HepG2 (cell line): ENCODE results near the gene ZNF248. TPM values are rescaled to one million over a fixed set of nuclear protein-coding genes. Genes with fewer than 3 reads are reported as not detected.

Source experiments
- AFF4 ChIP-seq: sonication (generic); formaldehyde crosslinking; IDR thresholded peaks from 2 replicates; pipeline ENCODE4 v1.4.0; 2020; ENCODE audit warnings: missing genetic modification reagents
- ARID3A ChIP-seq: IDR thresholded peaks from 2 replicates; pipeline ENCODE4 v1.6.1; 2012; ENCODE audit warnings: low read depth, low read length, improper control_type of control experiment
- FOXP1 ChIP-seq, 2 experiments: fragments of 450-650 bp in 1 of 2; IDR thresholded peaks; 2 replicates each; pipeline ENCODE4 v1.6.1; 2017 to 2018; ENCODE audit warnings: antibody characterized with exemption in 1 of 2
- HNF4G ChIP-seq, 2 experiments: sonication (generic) in 1 of 2; formaldehyde crosslinking in 1 of 2; IDR thresholded peaks; 2 replicates each; pipeline versions ENCODE4 v1.4.0 to v1.6.1; 2011 to 2020; ENCODE audit warnings: borderline replicate concordance in 2 of 2, low read depth in 2 of 2, mild to moderate bottlenecking in 2 of 2, low read length in 1 of 2, missing genetic modification reagents in 1 of 2, moderate library complexity in 1 of 2
- MAFK ChIP-seq, 2 experiments: IDR thresholded peaks in 1 of 2; conservative IDR thresholded peaks in 1 of 2; 2 replicates each; pipeline ENCODE4 v1.6.1; 2011; ENCODE audit warnings: improper control_type of control experiment in 2 of 2, low read length in 2 of 2
- MLX ChIP-seq: IDR thresholded peaks from 2 replicates; pipeline ENCODE4 v1.6.1; 2016
- PBX3 ChIP-seq: sonication (generic); formaldehyde crosslinking; IDR thresholded peaks from 2 replicates; pipeline ENCODE4 v1.8.1; 2023; ENCODE audit warnings: missing genetic modification reagents, inconsistent platforms, borderline replicate concordance
- POLR2AphosphoS5 ChIP-seq: IDR thresholded peaks from 2 replicates; pipeline ENCODE4 v1.6.1; 2012; ENCODE audit warnings: low read depth, low read length
- RCOR2 ChIP-seq: IDR thresholded peaks from 2 replicates; pipeline ENCODE4 v1.6.1; 2016; ENCODE audit warnings: missing biosample characterization, missing genetic modification reagents
- SOX6 ChIP-seq, 2 experiments: fragments of 450-650 bp in 1 of 2; sonication (generic) in 1 of 2; formaldehyde crosslinking in 1 of 2; IDR thresholded peaks; 2 replicates each; pipeline versions ENCODE4 v1.4.0 to v1.6.1; 2017 to 2020; ENCODE audit warnings: antibody characterized with exemption in 1 of 2, mild to moderate bottlenecking in 1 of 2, missing genetic modification reagents in 1 of 2
- TBX3 ChIP-seq: fragments of 450-650 bp; IDR thresholded peaks from 2 replicates; pipeline ENCODE4 v1.6.1; 2017; ENCODE audit warnings: antibody characterized with exemption, mild to moderate bottlenecking, inconsistent platforms, borderline replicate concordance
- TGIF2 ChIP-seq: IDR thresholded peaks from 2 replicates; pipeline ENCODE4 v1.6.1; 2016; ENCODE audit warnings: control low read depth, missing compliant biosample characterization
- USF2 ChIP-seq, 2 experiments: sonication (generic) in 1 of 2; formaldehyde crosslinking in 1 of 2; IDR thresholded peaks; 2 replicates each; pipeline versions ENCODE4 v1.5.1 to v1.6.1; 2011 to 2020; ENCODE audit warnings: borderline replicate concordance in 1 of 2, low read depth in 1 of 2, low read length in 1 of 2, mild to moderate bottlenecking in 1 of 2, missing genetic modification reagents in 1 of 2, moderate library complexity in 1 of 2
- XBP1 ChIP-seq: sonication (generic); formaldehyde crosslinking; IDR thresholded peaks from 2 replicates; pipeline ENCODE4 v1.5.0; 2020; ENCODE audit warnings: missing genetic modification reagents
- ZFAT ChIP-seq: sonication (generic); formaldehyde crosslinking; conservative IDR thresholded peaks from 2 replicates; pipeline ENCODE4 v1.8.1; 2023; ENCODE audit warnings: missing genetic modification reagents, inconsistent platforms
- ZNF337 ChIP-seq: sonication (generic); formaldehyde crosslinking; IDR thresholded peaks from 2 replicates; pipeline ENCODE4 v1.5.1; 2020; ENCODE audit warnings: missing genetic modification reagents, low read depth, mild to moderate bottlenecking, borderline replicate concordance
- polyA plus RNA-seq, 8 experiments: library from polyadenylated mRNA; depleted of rRNA in 3 of 8; stranded (reverse) in 7 of 8; unstranded in 1 of 8; fragments of >200 nt; fragmentation: Illumina TruSeq in 4 of 8; extraction: Trizol in 4 of 8; gene quantifications; 2 replicates each; pipeline versions ENCODE4 v1.2.1 to v1.2.3, GENCODE V29; 2011 to 2016; ENCODE audit warnings: low read depth in 4 of 8, missing spikeins in 1 of 8, mixed read lengths in 1 of 8; ENCODE audit not compliant: insufficient read depth in 1 of 8
- total RNA-seq, 5 experiments: library from RNA; depleted of rRNA; stranded (reverse); fragments of >200 nt; fragmentation: Illumina TruSeq; extraction: Trizol; gene quantifications; 2 replicates each; pipeline ENCODE4 v1.2.3, GENCODE V29; 2016; ENCODE audit warnings: low read depth in 1 of 5

Gene ZNF248
- total and polyA plus RNA-seq, 2 of the 13 experiments (the other 11 are each of a cell fraction or from before 2014, with no cell fraction given) = 12.8 to 13.3 TPM

GRCh38 chr10:37857287-37858211, at the start of gene ZNF248 (continued):
- TF ChIP-seq ARID3A = no peak
- no peak for TF ChIP-seq USF2 (IDR thresholded peaks at IDR 0.05; ENCODE audit: low read depth, low read length)
- TF ChIP-seq USF2 (CRISPR knock-in tag; IDR thresholded peaks at IDR 0.05; ENCODE audit: borderline replicate concordance) = no peak
- no peak; the same call in 1 of the 2 replicates for TF ChIP-seq ZFAT (CRISPR knock-in tag)
- TF ChIP-seq TGIF2 (CRISPR knock-in tag) = peak; percentile 68
- no peak for TF ChIP-seq HNF4G (IDR thresholded peaks at IDR 0.05; ENCODE audit: borderline replicate concordance, low read depth, low read length)
- peak; percentile 78 for TF ChIP-seq HNF4G (CRISPR knock-in tag; IDR thresholded peaks at IDR 0.05; ENCODE audit: borderline replicate concordance, low read depth)
- no peak for TF ChIP-seq ZNF337 (CRISPR knock-in tag)
- TF ChIP-seq FOXP1 (IDR thresholded peaks at IDR 0.05) = no peak
- TF ChIP-seq FOXP1 (CRISPR knock-in tag; IDR thresholded peaks at IDR 0.05) = no peak
- 0 out of 4 replicates have a peak, but pooled peaks of 1 of the 2 experiments have one; percentile 4 for TF ChIP-seq MAFK (conservative IDR thresholded peaks at IDR 0.05 in 1 of 2, IDR thresholded peaks at IDR 0.05 in 1 of 2; ENCODE audit: low read length in 2 of 2)
- peak; percentile 70 for TF ChIP-seq MLX (CRISPR knock-in tag)
- TF ChIP-seq XBP1 (CRISPR knock-in tag) = peak; percentile 33; the same call in 1 of the 2 replicates
- TF ChIP-seq PBX3 (CRISPR knock-in tag) = no peak
- no peak for TF ChIP-seq RCOR2 (CRISPR knock-in tag)
- no peak for TF ChIP-seq SOX6 (IDR thresholded peaks at IDR 0.05)
- peak; percentile 62 for TF ChIP-seq SOX6 (CRISPR knock-in tag; IDR thresholded peaks at IDR 0.05)
- TF ChIP-seq TBX3 = no peak
- TF ChIP-seq AFF4 (CRISPR knock-in tag) = no peak; the same call in 1 of the 2 replicates
- TF ChIP-seq POLR2AphosphoS5 = peak; percentile 99
